Measurements from ENCODE around the gene CUX1.

Gene CUX1

GRCh38 chr7:101824440-101824839 is 7.0 kb downstream of the CUX1 start:
- peaks cover 0 to 4% of the 10 kb centered on the region in 2 experiments; a peak in 1 of 3 replicates for H3K36me3 ChIP-seq (ENCODE audit: control insufficient read depth in 2 of 2, insufficient read depth in 1 of 2, low read length in 2 of 2)
- POLR2A ChIA-PET: no interaction called here

GRCh38 chr7:101826081-101826835 is 8.8 kb downstream of the CUX1 start:
- H3K36me3 ChIP-seq (ENCODE audit: control insufficient read depth in 2 of 2, insufficient read depth in 1 of 2, low read length in 2 of 2): peaks cover 0 to 4% of the 10 kb centered on the region in 2 experiments; a peak in 1 of 3 replicates
- ChIA-PET CTCF (interaction anchor here (0.6 kb wide), 1 partner anchor 222 kb away, joined by 4 read pairs; no protein-coding TSS in a partner anchor), POLR2A (no interaction called here)
- TF ChIP-seq EGR2 (tag by site-specific recombination; IDR thresholded peaks at IDR 0.05; ENCODE audit: low read depth) (peak; percentile 39), ZFHX2 (tag by site-specific recombination; conservative IDR thresholded peaks at IDR 0.05) (peak; percentile 62), SCRT2 (tag by site-specific recombination; IDR thresholded peaks at IDR 0.05) (no peak)
- H3K4me1 ChIP-seq (ENCODE audit: control insufficient read depth, insufficient read depth, low read length): peaks cover 13% of the 10 kb centered on the region
- H3K4me3 ChIP-seq (ENCODE audit: low read depth, low read length): no peak overlapping the region
- H3K27ac ChIP-seq (ENCODE audit: extremely low read depth, low read depth, low read length): no peak overlapping the region
- H3K9me3 ChIP-seq (ENCODE audit: control insufficient read depth, insufficient read depth, low read depth, low read length): no peaks in the 10 kb centered on the region

More at GRCh38 chr7:101824440-101824839, 7.0 kb downstream of the CUX1 start:
- Histone ChIP-seq H3K4me3 (ENCODE audit: low read depth, low read length) (no peak overlapping the region), H3K27ac (ENCODE audit: extremely low read depth, low read depth, low read length) (no peak overlapping the region), H3K4me1 (ENCODE audit: control insufficient read depth, insufficient read depth, low read length) (peaks cover 13% of the 10 kb centered on the region), H3K9me3 (ENCODE audit: control insufficient read depth, insufficient read depth, low read depth, low read length) (no peaks in the 10 kb centered on the region)
- TF ChIP-seq EGR2 (tag by site-specific recombination; IDR thresholded peaks at IDR 0.05; ENCODE audit: low read depth) (0 out of 2 replicates have a peak, but pooled peaks have one; percentile 9), RBAK (tag by site-specific recombination; IDR thresholded peaks at IDR 0.05) (no peak), ZNF112 (tag by site-specific recombination; IDR thresholded peaks at IDR 0.05) (no peak)
- CTCF ChIA-PET: interaction anchor here (0.6 kb wide), 5 partner anchors 13 to 492 kb away, joined by 3 to 5 read pairs (median 4); no protein-coding TSS in a partner anchor

GRCh38 chr7:101828301-101829020 is 11.0 kb downstream of the CUX1 start:
- Histone ChIP-seq H3K27ac (ENCODE audit: extremely low read depth, low read depth, low read length) (no peak overlapping the region), H3K4me3 (ENCODE audit: low read depth, low read length) (no peak overlapping the region), H3K4me1 (ENCODE audit: control insufficient read depth, insufficient read depth, low read length) (peaks cover 7% of the 10 kb centered on the region), H3K9me3 (ENCODE audit: control insufficient read depth, insufficient read depth, low read depth, low read length) (no peaks in the 10 kb centered on the region), H3K36me3 (ENCODE audit: control insufficient read depth in 2 of 2, insufficient read depth in 1 of 2, low read length in 2 of 2) (peaks cover 0 to 4% of the 10 kb centered on the region in 2 experiments; a peak in 1 of 3 replicates)
- ChIA-PET CTCF (interaction anchor here (0.7 kb wide), 1 partner anchor 141 kb away, joined by 4 read pairs; no protein-coding TSS in a partner anchor), POLR2A (no interaction called here)
- TF ChIP-seq KLF16 (tag by site-specific recombination; IDR thresholded peaks at IDR 0.05) (no peak), ZBTB10 (tag by site-specific recombination; IDR thresholded peaks at IDR 0.05) (peak; percentile 28; the same call in 1 of the 2 replicates)

GRCh38 chr7:101829374-101829773 is 11.9 kb downstream of the CUX1 start:
- TF ChIP-seq ZNF214 (tag by site-specific recombination; IDR thresholded peaks at IDR 0.05; ENCODE audit: borderline replicate concordance) (no peak), ZNF292 (tag by site-specific recombination; IDR thresholded peaks at IDR 0.05; ENCODE audit: borderline replicate concordance, low read depth) (no peak), WT1 (tag by site-specific recombination; IDR thresholded peaks at IDR 0.05) (no peak), KLF17 (tag by site-specific recombination; IDR thresholded peaks at IDR 0.05) (no peak), ZNF785 (tag by site-specific recombination; IDR thresholded peaks at IDR 0.05) (no peak), ZNF510 (tag by site-specific recombination; IDR thresholded peaks at IDR 0.05; ENCODE audit: insufficient replicate concordance) (no peak), ZNF121 (tag by site-specific recombination; IDR thresholded peaks at IDR 0.05) (no peak), ZNF2 (tag by site-specific recombination; IDR thresholded peaks at IDR 0.05) (no peak), GLIS1 (tag by site-specific recombination; IDR thresholded peaks at IDR 0.05) (no peak), ZNF501 (tag by site-specific recombination; IDR thresholded peaks at IDR 0.05) (no peak), ZNF184 (tag by site-specific recombination; IDR thresholded peaks at IDR 0.05) (no peak), SCRT2 (tag by site-specific recombination; IDR thresholded peaks at IDR 0.05) (no peak), ZNF837 (tag by site-specific recombination; IDR thresholded peaks at IDR 0.05) (no peak), HOXD13 (CRISPR knock-in tag; IDR thresholded peaks at IDR 0.05; ENCODE audit: borderline replicate concordance) (no peak), ZNF133 (tag by site-specific recombination; IDR thresholded peaks at IDR 0.05) (no peak), KLF9 (tag by site-specific recombination; IDR thresholded peaks at IDR 0.05; ENCODE audit: low read depth) (no peak)
- Histone ChIP-seq H3K27ac (ENCODE audit: extremely low read depth, low read depth, low read length) (no peak overlapping the region), H3K36me3 (ENCODE audit: control insufficient read depth in 2 of 2, insufficient read depth in 1 of 2, low read length in 2 of 2) (peaks cover 0 to 4% of the 10 kb centered on the region in 2 experiments; a peak in 1 of 3 replicates), H3K4me3 (ENCODE audit: low read depth, low read length) (no peak overlapping the region), H3K4me1 (ENCODE audit: control insufficient read depth, insufficient read depth, low read length) (peaks cover 4% of the 10 kb centered on the region; the same call in 1 of the 2 replicates), H3K9me3 (ENCODE audit: control insufficient read depth, insufficient read depth, low read depth, low read length) (no peaks in the 10 kb centered on the region)
- ChIA-PET POLR2A (no interaction called here), CTCF (no interaction called here)
